SK-N-SH treated with all-trans-retinoic acid at 6 μM for 48 hours (cell line): ENCODE results near the gene LOXL3.

Source experiments
- ARNTL ChIP-seq: fragments of 450-650 bp; formaldehyde crosslinking; IDR thresholded peaks from 2 replicates; pipeline ENCODE4 v1.5.0; 2020; ENCODE audit warnings: low read depth, mild to moderate bottlenecking, moderate library complexity, borderline replicate concordance
- ESRRG ChIP-seq: fragments of 250-450 bp; sonication (Bioruptor Pico); IDR thresholded peaks from 2 replicates; pipeline ENCODE4 v1.6.1; 2021; ENCODE audit warnings: mild to moderate bottlenecking
- GLIS3 ChIP-seq: fragments of 250-450 bp; sonication (Bioruptor Pico); IDR thresholded peaks from 2 replicates; pipeline ENCODE4 v1.5.0; 2020; ENCODE audit warnings: mild to moderate bottlenecking, moderate library complexity
- ISL1 ChIP-seq: fragments of 250-450 bp; sonication (Bioruptor Pico); IDR thresholded peaks from 2 replicates; pipeline ENCODE4 v2.1.2; 2022; ENCODE audit warnings: mild to moderate bottlenecking, moderate library complexity
- OSR1 ChIP-seq: fragments of 250-450 bp; sonication (Bioruptor Pico); IDR thresholded peaks from 2 replicates; pipeline ENCODE4 v1.8.0; 2022; ENCODE audit warnings: moderate library complexity, mild to moderate bottlenecking, inconsistent platforms
- PATZ1 ChIP-seq: fragments of 250-450 bp; sonication (Bioruptor Pico); IDR thresholded peaks from 2 replicates; pipeline ENCODE4 v1.8.0; 2020; ENCODE audit warnings: mild to moderate bottlenecking, moderate library complexity, borderline replicate concordance
- RARB ChIP-seq: fragments of 250-450 bp; sonication (Bioruptor Pico); IDR thresholded peaks from 2 replicates; pipeline ENCODE4 v1.8.0; 2021; ENCODE audit warnings: mild to moderate bottlenecking, moderate library complexity
- ZFP30 ChIP-seq: fragments of 450-650 bp; formaldehyde crosslinking; IDR thresholded peaks from 2 replicates; pipeline ENCODE4 v1.5.0; 2022; ENCODE audit warnings: mild to moderate bottlenecking, moderate library complexity
- ZNF565 ChIP-seq: fragments of 450-650 bp; formaldehyde crosslinking; conservative IDR thresholded peaks from 2 replicates; pipeline ENCODE4 v1.5.0; 2020; ENCODE audit warnings: low read depth, mild to moderate bottlenecking, moderate library complexity
- TF ChIP-seq, protein P1 (sequence below): fragments of 250-450 bp; sonication (Bioruptor Pico); IDR thresholded peaks from 2 replicates; pipeline ENCODE4 v1.5.1; 2020; ENCODE audit warnings: low read depth, mild to moderate bottlenecking, moderate library complexity

DNA sequence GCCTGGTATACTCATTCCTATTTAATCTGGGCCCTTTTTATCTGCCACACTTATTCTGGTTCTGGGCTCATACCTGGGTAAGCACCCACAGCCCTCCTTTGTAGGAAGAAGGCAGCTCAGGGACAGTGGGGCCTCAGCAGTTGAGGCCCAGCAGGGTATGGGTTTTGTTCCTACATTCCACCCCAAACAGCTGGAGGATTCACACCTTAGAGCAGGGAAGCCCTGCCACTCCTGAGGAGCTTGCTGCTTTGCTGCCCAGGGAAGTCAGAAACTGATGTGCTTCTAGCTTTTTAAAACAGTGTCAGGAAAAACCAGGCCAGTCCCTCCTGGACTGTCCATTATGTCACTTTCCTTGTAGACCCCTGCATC lies 53.2 kb downstream of the LOXL3 start:
- TF ChIP-seq RARB (no peak), ZNF565 (CRISPR knock-in tag) (no peak), PATZ1 (CRISPR knock-in tag) (no peak), ZFP30 (CRISPR knock-in tag) (no peak), GLIS3 (no peak), ESRRG (CRISPR knock-in tag) (no peak), ISL1 (CRISPR knock-in tag) (no peak), ARNTL (no peak), OSR1 (no peak)
- TF ChIP-seq, protein P1, sequence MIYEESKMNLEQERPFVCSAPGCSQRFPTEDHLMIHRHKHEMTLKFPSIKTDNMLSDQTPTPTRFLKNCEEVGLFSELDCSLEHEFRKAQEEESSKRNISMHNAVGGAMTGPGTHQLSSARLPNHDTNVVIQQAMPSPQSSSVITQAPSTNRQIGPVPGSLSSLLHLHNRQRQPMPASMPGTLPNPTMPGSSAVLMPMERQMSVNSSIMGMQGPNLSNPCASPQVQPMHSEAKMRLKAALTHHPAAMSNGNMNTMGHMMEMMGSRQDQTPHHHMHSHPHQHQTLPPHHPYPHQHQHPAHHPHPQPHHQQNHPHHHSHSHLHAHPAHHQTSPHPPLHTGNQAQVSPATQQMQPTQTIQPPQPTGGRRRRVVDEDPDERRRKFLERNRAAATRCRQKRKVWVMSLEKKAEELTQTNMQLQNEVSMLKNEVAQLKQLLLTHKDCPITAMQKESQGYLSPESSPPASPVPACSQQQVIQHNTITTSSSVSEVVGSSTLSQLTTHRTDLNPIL = no peak
